Measurements from ENCODE around the gene HS1BP3.

GRCh38 chr2:20643060-20643459 lies 7.8 kb downstream of the HS1BP3 start:
- TF ChIP-seq CTCF (IDR thresholded peaks at IDR 0.05) = no peak
- TF ChIP-seq POLR2A (IDR thresholded peaks at IDR 0.05) = no peak
